ENCODE results near the gene FANCE.

FANCE gene, protein sequence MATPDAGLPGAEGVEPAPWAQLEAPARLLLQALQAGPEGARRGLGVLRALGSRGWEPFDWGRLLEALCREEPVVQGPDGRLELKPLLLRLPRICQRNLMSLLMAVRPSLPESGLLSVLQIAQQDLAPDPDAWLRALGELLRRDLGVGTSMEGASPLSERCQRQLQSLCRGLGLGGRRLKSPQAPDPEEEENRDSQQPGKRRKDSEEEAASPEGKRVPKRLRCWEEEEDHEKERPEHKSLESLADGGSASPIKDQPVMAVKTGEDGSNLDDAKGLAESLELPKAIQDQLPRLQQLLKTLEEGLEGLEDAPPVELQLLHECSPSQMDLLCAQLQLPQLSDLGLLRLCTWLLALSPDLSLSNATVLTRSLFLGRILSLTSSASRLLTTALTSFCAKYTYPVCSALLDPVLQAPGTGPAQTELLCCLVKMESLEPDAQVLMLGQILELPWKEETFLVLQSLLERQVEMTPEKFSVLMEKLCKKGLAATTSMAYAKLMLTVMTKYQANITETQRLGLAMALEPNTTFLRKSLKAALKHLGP

GRCh38 chr6:35452183-35453090 lies at the start of gene FANCE:
Gene FANCE, plus strand, starts transcription at chr6:35452338. Its CDS starts 208 bp downstream, at chr6:35452546.
- peaks cover 22% of the 10 kb centered on the region for H3K4me1 Mint-ChIP-seq
- peak; percentile 79 for ATAC-seq (ENCODE audit: low read depth)
- peaks cover 8% of the 10 kb centered on the region for H3K36me3 Mint-ChIP-seq
- peak within 1 kb of the TSS; percentile 94 for H3K4me3 Mint-ChIP-seq
- peak within 1 kb of the TSS; percentile 78 for H3K27ac Mint-ChIP-seq
- no peaks in the 10 kb centered on the region for H3K9me3 Mint-ChIP-seq
- peak; percentile 79 to 91 for DNase-seq (ENCODE audit: low spot score in 2 of 2)
- H3K27me3 Mint-ChIP-seq: no peaks in the 10 kb centered on the region

- Mint-ChIP-seq H3K27me3 (no peaks in the 10 kb centered on the region), H3K9me3 (no peaks in the 10 kb centered on the region), H3K27ac (no peak overlapping the region), H3K4me3 (no peak overlapping the region), H3K4me1 (peaks cover 19% of the 10 kb centered on the region), H3K36me3 (peaks cover 10% of the 10 kb centered on the region)
- ATAC-seq (ENCODE audit: low read depth) (no peak), DNase-seq (ENCODE audit: low spot score in 2 of 2) (no peak)
These were observed 49.3 kb upstream of the FANCE start for GRCh38 chr6:35402856-35403191.

DNA sequence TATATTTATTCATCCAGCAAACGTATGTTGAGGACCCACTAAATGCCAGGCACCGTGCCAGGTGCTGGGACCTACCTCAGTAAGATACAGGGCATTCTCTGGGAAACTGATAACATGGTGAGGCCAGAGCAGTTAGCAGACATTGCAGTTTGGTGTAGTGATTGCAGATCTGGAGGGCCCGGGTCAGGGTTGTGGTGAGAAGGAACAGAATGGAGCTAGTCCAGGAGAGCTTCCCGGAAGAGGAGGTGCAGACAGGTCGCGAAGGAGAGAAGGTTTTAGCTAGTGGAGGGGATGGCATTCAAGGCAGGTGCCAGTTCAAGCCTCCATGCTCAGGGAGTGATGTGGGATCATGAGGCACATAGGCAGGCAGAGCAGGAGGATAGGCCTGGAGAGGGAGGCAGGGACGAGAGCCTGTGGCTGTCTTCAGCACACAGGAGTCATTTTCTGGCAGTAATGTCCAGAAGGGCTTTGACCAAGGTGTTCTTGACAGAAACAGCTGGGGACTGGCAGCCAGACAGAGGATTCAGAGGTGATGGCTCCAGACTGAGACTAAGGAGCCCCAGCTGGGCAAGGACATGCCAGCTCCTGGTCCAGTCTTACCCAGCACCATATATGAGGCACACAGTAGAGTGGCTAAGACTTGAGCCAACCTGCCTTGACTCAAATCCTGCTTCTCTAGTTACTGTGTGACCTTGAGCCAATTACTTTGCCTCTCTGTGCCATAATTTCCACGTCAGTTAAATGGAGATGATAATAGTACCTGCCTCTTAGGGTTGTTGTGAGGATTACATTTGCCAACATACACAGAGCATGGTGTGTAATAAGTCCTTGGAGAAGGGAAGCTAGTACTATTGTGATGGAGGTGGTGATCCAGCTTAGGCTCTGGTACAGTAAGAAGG lies 48.3 kb upstream of the FANCE start:
- Mint-ChIP-seq H3K9me3 (no peaks in the 10 kb centered on the region), H3K27ac (peak overlapping the region; percentile 24), H3K27me3 (no peaks in the 10 kb centered on the region), H3K4me1 (peaks cover 15% of the 10 kb centered on the region), H3K4me3 (no peak overlapping the region), H3K36me3 (peaks cover 7% of the 10 kb centered on the region)
- no peak for DNase-seq (ENCODE audit: low spot score in 2 of 2)
- no peak for ATAC-seq (ENCODE audit: low read depth)

DNA sequence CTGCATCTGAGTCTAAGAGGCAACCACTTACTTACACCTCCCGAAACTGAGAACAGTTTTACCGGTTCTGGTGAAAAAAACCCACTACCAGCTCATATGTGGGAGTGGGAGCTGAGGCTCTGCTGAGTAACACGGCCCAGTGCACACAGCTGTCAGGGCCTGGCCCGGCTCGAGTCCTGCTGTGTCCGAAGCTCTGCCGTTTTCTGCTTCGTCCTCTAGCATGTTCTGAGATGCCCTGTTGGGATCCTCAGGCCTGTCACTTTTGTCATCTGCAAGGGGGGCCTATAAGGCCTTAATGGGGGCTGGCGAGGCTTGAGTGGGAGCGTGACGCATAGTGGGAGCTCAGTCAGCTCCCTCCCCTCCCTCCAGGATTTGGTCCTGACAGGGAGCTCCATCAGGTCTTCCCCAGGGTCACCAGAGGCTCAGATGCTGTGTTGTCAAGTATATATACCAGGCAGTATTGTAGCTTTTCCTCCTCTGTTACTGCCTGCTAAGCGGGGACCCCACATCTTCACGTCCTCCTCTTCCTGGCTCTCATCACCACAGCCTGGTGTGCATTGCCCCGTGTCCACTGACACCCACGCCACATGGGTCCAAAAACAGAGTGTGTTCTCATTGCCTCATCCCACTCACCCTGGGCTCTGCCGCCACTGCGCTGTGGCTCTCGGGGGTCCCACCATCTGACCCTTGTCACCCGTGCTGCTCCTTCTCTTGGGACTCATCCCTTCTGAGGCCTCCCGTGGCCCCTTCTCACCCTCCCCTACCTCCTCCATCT lies 45.2 kb upstream of the FANCE start:
- no peaks in the 10 kb centered on the region for H3K27me3 Mint-ChIP-seq
- H3K27ac Mint-ChIP-seq: peak overlapping the region; percentile 19
- ATAC-seq (ENCODE audit: low read depth): no peak
- peaks cover 26% of the 10 kb centered on the region for H3K4me1 Mint-ChIP-seq
- H3K36me3 Mint-ChIP-seq: peaks cover 9% of the 10 kb centered on the region
- no peak overlapping the region for H3K4me3 Mint-ChIP-seq
- no peak for DNase-seq (ENCODE audit: low spot score in 2 of 2)
- no peaks in the 10 kb centered on the region for H3K9me3 Mint-ChIP-seq

DNA sequence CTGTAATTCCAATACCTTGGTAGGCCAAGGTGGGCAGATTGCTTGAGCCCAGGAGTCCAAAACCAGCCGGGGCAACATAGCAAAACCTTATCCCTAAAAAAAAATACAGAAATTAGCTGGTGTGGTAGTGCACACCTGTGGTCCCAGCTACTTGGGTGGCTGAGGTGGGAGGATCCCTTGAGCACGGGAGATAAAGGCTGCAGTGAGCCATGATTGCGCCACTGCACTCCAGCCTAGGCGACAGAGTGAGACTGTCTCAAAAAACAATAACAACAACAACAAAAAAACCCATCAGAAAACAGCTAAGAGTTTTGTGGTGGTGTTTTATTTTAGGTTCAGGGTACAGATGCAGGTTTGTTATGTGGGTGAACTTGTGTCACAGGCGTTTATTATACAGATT lies 42.9 kb upstream of the FANCE start:
- Mint-ChIP-seq H3K27me3 (no peaks in the 10 kb centered on the region), H3K9me3 (no peaks in the 10 kb centered on the region), H3K4me3 (no peak overlapping the region), H3K27ac (peak overlapping the region; percentile 48), H3K4me1 (peaks cover 23% of the 10 kb centered on the region), H3K36me3 (peaks cover 20% of the 10 kb centered on the region)
- no peak for ATAC-seq (ENCODE audit: low read depth)
- DNase-seq (ENCODE audit: low spot score in 2 of 2): no peak

DNA sequence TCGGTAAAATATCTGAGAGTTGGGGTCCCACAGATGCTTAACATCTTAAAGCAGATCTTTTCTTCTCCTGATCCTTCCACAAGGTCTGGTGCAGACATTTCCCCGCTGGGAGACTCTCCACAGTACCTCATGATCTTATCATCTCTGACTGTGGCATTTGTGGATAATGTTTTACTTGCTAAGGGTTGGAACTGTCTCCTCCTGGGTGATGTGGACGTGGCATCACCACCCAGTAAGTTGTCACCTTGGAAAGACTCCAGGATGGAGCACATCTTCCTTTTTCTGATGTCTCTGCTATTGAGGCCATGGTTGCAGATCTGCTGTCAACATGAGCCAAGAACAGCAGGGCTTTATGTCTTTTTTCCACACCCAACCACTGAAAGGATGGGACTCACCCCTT lies 42.0 kb upstream of the FANCE start:
- no peaks in the 10 kb centered on the region for H3K9me3 Mint-ChIP-seq
- H3K27ac Mint-ChIP-seq: peak overlapping the region; percentile 48
- H3K36me3 Mint-ChIP-seq: peaks cover 20% of the 10 kb centered on the region
- H3K4me3 Mint-ChIP-seq: no peak overlapping the region
- H3K4me1 Mint-ChIP-seq: peaks cover 23% of the 10 kb centered on the region
- ATAC-seq (ENCODE audit: low read depth) (no peak), DNase-seq (ENCODE audit: low spot score in 2 of 2) (no peak)
- H3K27me3 Mint-ChIP-seq: no peaks in the 10 kb centered on the region

DNA sequence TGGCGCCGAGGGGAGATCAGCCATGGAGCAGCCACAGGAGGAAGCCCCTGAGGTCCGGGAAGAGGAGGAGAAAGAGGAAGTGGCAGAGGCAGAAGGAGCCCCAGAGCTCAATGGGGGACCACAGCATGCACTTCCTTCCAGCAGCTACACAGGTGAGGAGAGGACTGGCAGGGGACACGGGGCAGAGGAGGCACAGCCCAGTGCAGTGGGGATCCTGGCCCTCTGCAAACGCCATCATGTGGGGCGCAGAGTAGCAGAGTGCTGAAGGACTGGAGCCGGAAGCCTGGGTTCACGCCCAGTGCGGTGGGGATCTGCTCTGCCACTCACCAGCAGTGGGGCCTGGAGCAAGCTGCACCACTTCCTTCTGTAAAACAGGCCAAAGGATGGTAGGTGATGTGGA lies 41.1 kb upstream of the FANCE start:
- ATAC-seq (ENCODE audit: low read depth) (peak; percentile 66), DNase-seq (ENCODE audit: low spot score in 2 of 2) (no peak)
- Mint-ChIP-seq H3K27me3 (no peaks in the 10 kb centered on the region), H3K36me3 (peaks cover 24% of the 10 kb centered on the region), H3K27ac (peak overlapping the region; percentile 48), H3K9me3 (no peaks in the 10 kb centered on the region), H3K4me1 (peaks cover 21% of the 10 kb centered on the region), H3K4me3 (peak overlapping the region; percentile 2)

DNA sequence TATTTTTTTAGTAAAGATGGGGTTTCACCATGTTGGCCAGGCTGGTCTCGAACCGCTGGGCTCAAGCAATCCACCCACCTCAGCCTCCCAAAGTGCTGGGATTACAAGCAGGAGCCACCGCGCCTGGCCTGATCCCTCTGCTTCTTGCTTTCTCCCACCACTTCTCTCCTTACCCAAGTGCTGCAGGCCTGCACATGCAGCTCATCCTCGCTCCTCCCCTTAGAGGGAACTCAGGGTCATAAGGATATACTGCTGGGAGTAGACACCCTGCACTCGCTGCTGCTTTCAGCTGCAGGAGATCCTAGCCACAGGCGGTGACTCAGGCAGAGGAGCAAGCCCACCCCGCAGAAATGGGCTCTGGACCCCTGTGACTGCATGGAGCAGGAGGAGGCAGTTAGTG lies 40.0 kb upstream of the FANCE start:
- H3K4me1 Mint-ChIP-seq: peaks cover 18% of the 10 kb centered on the region

GRCh38 chr6:35413911-35414310 lies 38.2 kb upstream of the FANCE start:
- Mint-ChIP-seq H3K4me3 (no peak overlapping the region), H3K36me3 (peaks cover 30% of the 10 kb centered on the region), H3K4me1 (peaks cover 17% of the 10 kb centered on the region), H3K27ac (no peak overlapping the region), H3K9me3 (no peaks in the 10 kb centered on the region), H3K27me3 (no peaks in the 10 kb centered on the region)
- DNase-seq (ENCODE audit: low spot score in 2 of 2) (no peak), ATAC-seq (ENCODE audit: low read depth) (no peak)

More for the DNA sequence above, 40.0 kb upstream of the FANCE start:
- Mint-ChIP-seq H3K36me3 (peaks cover 27% of the 10 kb centered on the region), H3K9me3 (no peaks in the 10 kb centered on the region), H3K27me3 (no peaks in the 10 kb centered on the region), H3K27ac (no peak overlapping the region), H3K4me3 (no peak overlapping the region)
- DNase-seq (ENCODE audit: low spot score in 2 of 2) (no peak), ATAC-seq (ENCODE audit: low read depth) (no peak)

- Mint-ChIP-seq H3K4me1 (peaks cover 11% of the 10 kb centered on the region), H3K9me3 (no peaks in the 10 kb centered on the region), H3K36me3 (peaks cover 30% of the 10 kb centered on the region), H3K4me3 (no peak overlapping the region), H3K27ac (no peak overlapping the region), H3K27me3 (no peaks in the 10 kb centered on the region)
- ATAC-seq (ENCODE audit: low read depth) (peak; percentile 60), DNase-seq (ENCODE audit: low spot score in 2 of 2) (no peak)
These were observed 36.9 kb upstream of the FANCE start for GRCh38 chr6:35415065-35415891.

- no peak overlapping the region for H3K4me3 Mint-ChIP-seq
- peaks cover 25% of the 10 kb centered on the region for H3K36me3 Mint-ChIP-seq
- no peak overlapping the region for H3K27ac Mint-ChIP-seq
- peaks cover 2% of the 10 kb centered on the region for H3K4me1 Mint-ChIP-seq
- ATAC-seq (ENCODE audit: low read depth): no peak
- no peak for DNase-seq (ENCODE audit: low spot score in 2 of 2)
- H3K27me3 Mint-ChIP-seq: no peaks in the 10 kb centered on the region
- no peaks in the 10 kb centered on the region for H3K9me3 Mint-ChIP-seq
These were observed 34.0 kb upstream of the FANCE start for GRCh38 chr6:35417979-35418661.

DNA sequence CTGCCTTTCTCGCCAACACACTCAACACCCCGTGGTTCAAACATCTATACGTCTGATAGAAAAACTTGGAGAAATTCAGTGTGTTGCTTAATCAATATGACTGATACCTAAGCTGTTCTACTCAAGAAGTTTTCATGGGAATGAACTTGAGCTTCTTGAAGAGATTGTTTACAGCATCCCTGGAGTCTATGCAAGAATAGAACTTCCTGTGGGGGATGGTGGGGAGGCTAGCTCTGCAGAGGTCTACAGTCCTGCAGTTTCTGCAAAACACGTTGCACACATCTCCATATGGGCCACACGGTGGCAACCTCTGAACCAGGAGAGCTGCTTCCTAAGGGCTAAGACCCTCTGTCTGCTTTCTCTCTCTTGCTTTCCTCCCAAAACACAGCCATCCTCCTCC lies 32.7 kb upstream of the FANCE start:
- ATAC-seq (ENCODE audit: low read depth) (no peak), DNase-seq (ENCODE audit: low spot score in 2 of 2) (no peak)
- H3K4me1 Mint-ChIP-seq: peaks cover 2% of the 10 kb centered on the region
- no peak overlapping the region for H3K27ac Mint-ChIP-seq
- no peaks in the 10 kb centered on the region for H3K27me3 Mint-ChIP-seq
- no peak overlapping the region for H3K4me3 Mint-ChIP-seq
- H3K9me3 Mint-ChIP-seq: no peaks in the 10 kb centered on the region
- peaks cover 19% of the 10 kb centered on the region for H3K36me3 Mint-ChIP-seq
